WTC11 (cell line): Measurements from ENCODE around the gene STIM2. TPM values are rescaled to one million over a fixed set of nuclear protein-coding genes. Genes with fewer than 3 reads are reported as not detected.

Source experiments
- ATAC-seq: fragments of 200-7000 bp; cut with Tn5 transposase; 2 replicates; pipeline ENCODE4 v1.10.0; 2021; ENCODE audit warnings: mild to moderate bottlenecking, moderate library complexity
- CTCF ChIA-PET: fragments of 300-600 bp; sonication (Branson Sonifier 250); formaldehyde crosslinking; loops from one replicate; lab custom pipeline; 2021; ENCODE audit warnings: antibody characterized with exemption; lab: Charles Lee
- POLR2A ChIA-PET: fragments of 350-600 bp; sonication (Branson Sonifier 250); formaldehyde crosslinking; loops from one replicate; lab custom pipeline; 2021; ENCODE audit warnings: antibody characterized with exemption; lab: Charles Lee
- DNase-seq: peaks from one replicate; pipeline ENCODE4 v3.0.0; 2021; ENCODE audit warnings: low spot score
- H3K27ac Mint-ChIP-seq: 2 replicates; pipeline ENCODE4 v1.8.0; 2021; ENCODE audit warnings: mixed read lengths
- H3K27me3 Mint-ChIP-seq: 2 replicates; pipeline ENCODE4 v1.8.0; 2021; ENCODE audit warnings: low read depth, mild to moderate bottlenecking, moderate library complexity, mixed read lengths
- H3K36me3 Mint-ChIP-seq: 2 replicates; pipeline ENCODE4 v1.8.0; 2021; ENCODE audit warnings: mixed read lengths
- H3K4me1 Mint-ChIP-seq: 2 replicates; pipeline ENCODE4 v1.8.0; 2022; ENCODE audit warnings: mixed read lengths
- H3K4me3 Mint-ChIP-seq: 2 replicates; pipeline ENCODE4 v1.8.0; 2021; ENCODE audit warnings: mild to moderate bottlenecking, moderate library complexity, mixed read lengths
- H3K9me3 Mint-ChIP-seq: 2 replicates; pipeline ENCODE4 v1.8.0; 2021; ENCODE audit warnings: mixed read lengths
- AR ChIP-seq: fragments of 250-450 bp; sonication (Bioruptor Pico); IDR thresholded peaks from 2 replicates; pipeline ENCODE4 v1.9.0; 2021; ENCODE audit warnings: mild to moderate bottlenecking
- ATF1 ChIP-seq: sonication (generic); formaldehyde crosslinking; IDR thresholded peaks from 2 replicates; pipeline ENCODE4 v1.8.1; 2023; ENCODE audit warnings: mild to moderate bottlenecking, moderate library complexity, missing genetic modification reagents
- ATF3 ChIP-seq: sonication (generic); formaldehyde crosslinking; conservative IDR thresholded peaks from 2 replicates; pipeline ENCODE4 v1.8.1; 2022; ENCODE audit warnings: mild to moderate bottlenecking, missing genetic modification reagents
- ELF4 ChIP-seq: sonication (generic); formaldehyde crosslinking; IDR thresholded peaks from 2 replicates; pipeline ENCODE4 v1.8.1; 2022; ENCODE audit warnings: low read depth, mild to moderate bottlenecking, moderate library complexity, missing genetic modification reagents
- GTF2I ChIP-seq: fragments of 250-450 bp; sonication (Bioruptor Pico); conservative IDR thresholded peaks from 2 replicates; pipeline ENCODE4 v1.4.0; 2021; ENCODE audit warnings: mild to moderate bottlenecking
- HMGA2 ChIP-seq: fragments of 250-450 bp; sonication (Bioruptor Pico); IDR thresholded peaks from 2 replicates; pipeline ENCODE4 v1.4.0; 2021; ENCODE audit warnings: mild to moderate bottlenecking, moderate library complexity
- KAT7 ChIP-seq: sonication (generic); formaldehyde crosslinking; IDR thresholded peaks from 2 replicates; pipeline ENCODE4 v1.8.1; 2023; ENCODE audit warnings: missing genetic modification reagents, mild to moderate bottlenecking, borderline replicate concordance
- NFATC4 ChIP-seq: fragments of 250-450 bp; sonication (Bioruptor Pico); IDR thresholded peaks from 2 replicates; pipeline ENCODE4 v1.9.0; 2021; ENCODE audit warnings: mild to moderate bottlenecking
- NFYB ChIP-seq: sonication (generic); formaldehyde crosslinking; conservative IDR thresholded peaks from 2 replicates; pipeline ENCODE4 v1.8.0; 2022; ENCODE audit warnings: low read depth, missing genetic modification reagents
- NR3C1 ChIP-seq: sonication (generic); formaldehyde crosslinking; conservative IDR thresholded peaks from 2 replicates; pipeline ENCODE4 v1.8.1; 2023; ENCODE audit warnings: low read depth, mild to moderate bottlenecking, missing genetic modification reagents
- RORB ChIP-seq: fragments of 250-450 bp; sonication (Bioruptor Pico); IDR thresholded peaks from 2 replicates; pipeline ENCODE4 v1.9.0; 2021; ENCODE audit warnings: mild to moderate bottlenecking
- TP53 ChIP-seq: sonication (generic); formaldehyde crosslinking; IDR thresholded peaks from 2 replicates; pipeline ENCODE4 v1.8.1; 2023; ENCODE audit warnings: mild to moderate bottlenecking, missing genetic modification reagents
- ZBTB43 ChIP-seq: sonication (generic); formaldehyde crosslinking; IDR thresholded peaks from 2 replicates; pipeline ENCODE4 v1.8.1; 2023; ENCODE audit warnings: mild to moderate bottlenecking, missing genetic modification reagents
- ZNF281 ChIP-seq: sonication (generic); formaldehyde crosslinking; IDR thresholded peaks from 2 replicates; pipeline ENCODE4 v1.8.0; 2023; ENCODE audit warnings: mild to moderate bottlenecking, missing genetic modification reagents
- total RNA-seq: library from RNA; stranded (reverse); gene quantifications from 3 replicates; pipeline ENCODE4 v1.2.3, GENCODE V29; 2021
- TF ChIP-seq, protein P1 (sequence below): sonication (generic); formaldehyde crosslinking; IDR thresholded peaks from 2 replicates; pipeline ENCODE4 v1.8.1; 2023; ENCODE audit warnings: mild to moderate bottlenecking, missing genetic modification reagents, borderline replicate concordance

The STIM2 gene
- total RNA-seq, 1 experiment from 2014 or later, result 22.4 TPM

GRCh38 chr4:26837993-26838842 lies 22.4 kb upstream of the STIM2 start (continued):
- TF ChIP-seq NFYB (no peak), ZNF281 (CRISPR knock-in tag) (no peak)
- TF ChIP-seq, all 79 proteins: peak for 0

GRCh38 chr4:26839016-26839415 lies 21.6 kb upstream of the STIM2 start:
- CTCF ChIA-PET, result interaction anchor here (0.8 to 1.0 kb wide), 2 partner anchors 10 to 16 kb away, joined by 3 read pairs; no protein-coding TSS in a partner anchor
- ATAC-seq, result no peak
- TF ChIP-seq KAT7 (CRISPR knock-in tag) (no peak), GTF2I (no peak), ATF1 (no peak), ATF3 (no peak), AR (CRISPR knock-in tag) (no peak), RORB (no peak), ZBTB43 (CRISPR knock-in tag) (no peak), NR3C1 (CRISPR knock-in tag) (no peak), TP53 (CRISPR knock-in tag) (no peak), ELF4 (CRISPR knock-in tag) (no peak), NFATC4 (CRISPR knock-in tag) (no peak), NFYB (no peak), HMGA2 (CRISPR knock-in tag) (no peak)
- TF ChIP-seq, protein P1, sequence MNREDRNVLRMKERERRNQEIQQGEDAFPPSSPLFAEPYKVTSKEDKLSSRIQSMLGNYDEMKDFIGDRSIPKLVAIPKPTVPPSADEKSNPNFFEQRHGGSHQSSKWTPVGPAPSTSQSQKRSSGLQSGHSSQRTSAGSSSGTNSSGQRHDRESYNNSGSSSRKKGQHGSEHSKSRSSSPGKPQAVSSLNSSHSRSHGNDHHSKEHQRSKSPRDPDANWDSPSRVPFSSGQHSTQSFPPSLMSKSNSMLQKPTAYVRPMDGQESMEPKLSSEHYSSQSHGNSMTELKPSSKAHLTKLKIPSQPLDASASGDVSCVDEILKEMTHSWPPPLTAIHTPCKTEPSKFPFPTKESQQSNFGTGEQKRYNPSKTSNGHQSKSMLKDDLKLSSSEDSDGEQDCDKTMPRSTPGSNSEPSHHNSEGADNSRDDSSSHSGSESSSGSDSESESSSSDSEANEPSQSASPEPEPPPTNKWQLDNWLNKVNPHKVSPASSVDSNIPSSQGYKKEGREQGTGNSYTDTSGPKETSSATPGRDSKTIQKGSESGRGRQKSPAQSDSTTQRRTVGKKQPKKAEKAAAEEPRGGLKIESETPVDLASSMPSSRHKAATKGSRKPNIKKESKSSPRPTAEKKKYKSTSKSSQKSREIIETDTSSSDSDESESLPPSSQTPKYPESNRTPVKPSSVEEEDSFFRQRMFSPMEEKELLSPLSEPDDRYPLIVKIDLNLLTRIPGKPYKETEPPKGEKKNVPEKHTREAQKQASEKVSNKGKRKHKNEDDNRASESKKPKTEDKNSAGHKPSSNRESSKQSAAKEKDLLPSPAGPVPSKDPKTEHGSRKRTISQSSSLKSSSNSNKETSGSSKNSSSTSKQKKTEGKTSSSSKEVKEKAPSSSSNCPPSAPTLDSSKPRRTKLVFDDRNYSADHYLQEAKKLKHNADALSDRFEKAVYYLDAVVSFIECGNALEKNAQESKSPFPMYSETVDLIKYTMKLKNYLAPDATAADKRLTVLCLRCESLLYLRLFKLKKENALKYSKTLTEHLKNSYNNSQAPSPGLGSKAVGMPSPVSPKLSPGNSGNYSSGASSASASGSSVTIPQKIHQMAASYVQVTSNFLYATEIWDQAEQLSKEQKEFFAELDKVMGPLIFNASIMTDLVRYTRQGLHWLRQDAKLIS (CRISPR knock-in tag), result no peak
- TF ChIP-seq, all 79 proteins: peak for 0

More at GRCh38 chr4:26839016-26839415, 21.6 kb upstream of the STIM2 start:
- no peak for DNase-seq
- no peaks in the 10 kb centered on the region for H3K36me3 Mint-ChIP-seq
- H3K27me3 Mint-ChIP-seq, result no peaks in the 10 kb centered on the region
- H3K4me1 Mint-ChIP-seq, result peaks cover 15% of the 10 kb centered on the region
- no peak overlapping the region for H3K4me3 Mint-ChIP-seq
- H3K27ac Mint-ChIP-seq, result no peak overlapping the region
- H3K9me3 Mint-ChIP-seq, result no peaks in the 10 kb centered on the region
- POLR2A ChIA-PET, result no interaction called here
